GM23338 (cell line): ENCODE measurements around the gene PRELID3B. TPM values are rescaled to one million over a fixed set of nuclear protein-coding genes. Genes with fewer than 3 reads are reported as not detected.

Experiments used
- ATAC-seq: fragments of 200-7000 bp; cut with Tn5 transposase; 3 replicates; pipeline ENCODE4 v1.9.1; 2020
- DNase-seq: peaks from one replicate; pipeline ENCODE4 v3.0.0-alpha.2; 2015; ENCODE audit warnings: low spot score
- H2AFZ ChIP-seq: fragments of 200-600 bp; sonication (generic); 2 replicates; pipeline ENCODE4 v1.8.0; 2016; ENCODE audit warnings: antibody characterized with exemption, mild to moderate bottlenecking, moderate library complexity
- H3F3A ChIP-seq: fragments of 200-600 bp; sonication (generic); replicated peaks from 2 replicates; pipeline ENCODE4 v1.8.0; 2017; ENCODE audit warnings: antibody characterized with exemption, mixed run types, low read depth
- H3K27ac ChIP-seq: fragments of 200-600 bp; sonication (generic); 2 replicates; pipeline ENCODE4 v1.6.1; 2016; ENCODE audit warnings: low read depth
- H3K27me3 ChIP-seq: fragments of 200-600 bp; sonication (generic); 2 replicates; pipeline ENCODE4 v1.8.0; 2016; ENCODE audit warnings: mild to moderate bottlenecking, mixed run types, moderate library complexity; ENCODE audit not compliant: insufficient read depth
- H3K36me3 ChIP-seq: fragments of 200-600 bp; sonication (generic); 2 replicates; pipeline ENCODE4 v1.8.0; 2016; ENCODE audit warnings: mild to moderate bottlenecking; ENCODE audit not compliant: insufficient read depth
- H3K4me1 ChIP-seq: fragments of 200-600 bp; sonication (generic); 2 replicates; pipeline ENCODE4 v1.8.0; 2016; ENCODE audit warnings: mild to moderate bottlenecking, moderate library complexity; ENCODE audit not compliant: insufficient read depth
- H3K4me2 ChIP-seq: fragments of 200-600 bp; sonication (generic); 2 replicates; pipeline ENCODE4 v1.7.1; 2017; ENCODE audit warnings: mixed run types
- H3K4me3 ChIP-seq: fragments of 200-600 bp; sonication (generic); 2 replicates; pipeline ENCODE4 v1.6.1; 2016; ENCODE audit warnings: mixed run types
- H3K79me2 ChIP-seq: fragments of 200-600 bp; sonication (generic); replicated peaks from 2 replicates; pipeline ENCODE4 v1.8.0; 2017; ENCODE audit warnings: mild to moderate bottlenecking; ENCODE audit not compliant: insufficient read depth
- H3K9me2 ChIP-seq: fragments of 200-600 bp; sonication (generic); 2 replicates; pipeline ENCODE4 v1.8.0; 2017; ENCODE audit not compliant: insufficient read depth
- H4K20me1 ChIP-seq: fragments of 200-600 bp; sonication (generic); replicated peaks from 2 replicates; pipeline ENCODE4 v1.8.0; 2017; ENCODE audit warnings: mild to moderate bottlenecking; ENCODE audit not compliant: insufficient read depth
- H3K27ac Mint-ChIP-seq: 2 replicates; pipeline ENCODE4 v1.8.0; 2020; ENCODE audit warnings: inconsistent platforms, mild to moderate bottlenecking, moderate library complexity, mixed read lengths
- H3K27me3 Mint-ChIP-seq: 3 replicates; pipeline ENCODE4 v1.8.0; 2022; ENCODE audit warnings: low read depth, mild to moderate bottlenecking, moderate library complexity, mixed read lengths, inconsistent platforms; ENCODE audit not compliant: insufficient read depth, poor library complexity
- H3K36me3 Mint-ChIP-seq: 3 replicates; pipeline ENCODE4 v1.8.0; 2021; ENCODE audit warnings: low read depth, mild to moderate bottlenecking, inconsistent platforms, moderate library complexity, mixed read lengths
- H3K4me1 Mint-ChIP-seq: 3 replicates; pipeline ENCODE4 v1.8.0; 2020; ENCODE audit warnings: mild to moderate bottlenecking, inconsistent platforms, mixed read lengths
- H3K4me3 Mint-ChIP-seq: 3 replicates; pipeline ENCODE4 v1.8.0; 2021; ENCODE audit warnings: moderate library complexity, mild to moderate bottlenecking, inconsistent platforms, mixed read lengths
- H3K9me3 Mint-ChIP-seq: 3 replicates; pipeline ENCODE4 v1.8.0; 2020; ENCODE audit warnings: moderate library complexity, mild to moderate bottlenecking, inconsistent platforms, mixed read lengths
- CREB1 ChIP-seq: fragments of 250-450 bp; sonication (Bioruptor Pico); IDR thresholded peaks from 2 replicates; pipeline ENCODE4 v1.5.0; 2020; ENCODE audit warnings: low read depth, mild to moderate bottlenecking, moderate library complexity
- EZH2 ChIP-seq: fragments of 200-600 bp; sonication (generic); IDR thresholded peaks from one replicate; pipeline ENCODE4 v1.8.0; 2017; ENCODE audit warnings: antibody characterized with exemption, mild to moderate bottlenecking, low read depth; ENCODE audit not compliant: unreplicated experiment
- EZH2phosphoT487 ChIP-seq: fragments of 200-600 bp; sonication (generic); IDR thresholded peaks from one replicate; pipeline ENCODE4 v1.8.1; 2018; ENCODE audit warnings: antibody characterized with exemption; ENCODE audit not compliant: unreplicated experiment
- JUNB ChIP-seq: IDR thresholded peaks from one replicate; pipeline ENCODE4 v1.6.1; 2016; ENCODE audit warnings: antibody characterized with exemption; ENCODE audit not compliant: unreplicated experiment
- NANOG ChIP-seq: IDR thresholded peaks from 2 replicates; pipeline ENCODE4 v1.6.1; 2016; ENCODE audit warnings: antibody characterized with exemption, borderline replicate concordance
- POLR2AphosphoS5 ChIP-seq: IDR thresholded peaks from 2 replicates; pipeline ENCODE4 v1.6.1; 2016; ENCODE audit warnings: antibody characterized with exemption, low read depth
- REST ChIP-seq: IDR thresholded peaks from one replicate; pipeline ENCODE4 v1.6.1; 2018; ENCODE audit warnings: antibody characterized with exemption; ENCODE audit not compliant: unreplicated experiment
- STAT1 ChIP-seq: IDR thresholded peaks from one replicate; pipeline ENCODE4 v1.6.1; 2016; ENCODE audit warnings: antibody characterized with exemption; ENCODE audit not compliant: unreplicated experiment
- ZNF114 ChIP-seq: fragments of 250-450 bp; sonication (Bioruptor Pico); IDR thresholded peaks from 2 replicates; pipeline ENCODE4 v1.5.0; 2020; ENCODE audit warnings: mild to moderate bottlenecking, moderate library complexity
- ZNF331 ChIP-seq: fragments of 250-450 bp; sonication (Bioruptor Pico); IDR thresholded peaks from 2 replicates; pipeline ENCODE4 v1.5.0; 2020; ENCODE audit warnings: low read depth, mild to moderate bottlenecking, moderate library complexity
- polyA plus RNA-seq: library from polyadenylated mRNA; unstranded; fragments of >200 nt; fragmentation: Nextera tagmentation; extraction: Ambion mirVana; gene quantifications from 2 replicates; pipeline ENCODE4 v1.2.1, GENCODE V29; 2016
- total RNA-seq: library from RNA; depleted of rRNA; stranded (reverse); fragments of >200 nt; shearing (Covaris generic); gene quantifications from 2 replicates; pipeline ENCODE4 v1.2.3, GENCODE V29; 2014
- TF ChIP-seq, protein P1 (sequence below): IDR thresholded peaks from 2 replicates; pipeline ENCODE4 v1.6.1; 2016; ENCODE audit warnings: antibody characterized with exemption
- TF ChIP-seq, protein P2 (sequence below), 2 experiments: fragments of 200-600 bp in 1 of 2; sonication (generic) in 1 of 2; conservative IDR thresholded peaks; 2 replicates each; pipeline versions ENCODE4 v1.5.1 to v1.6.1; 2016 to 2017; ENCODE audit warnings: antibody characterized with exemption in 2 of 2, low read depth in 2 of 2, mild to moderate bottlenecking in 2 of 2, moderate library complexity in 1 of 2
- TF ChIP-seq, protein P3 (sequence below): fragments of 250-450 bp; sonication (Bioruptor Pico); IDR thresholded peaks from 2 replicates; pipeline ENCODE4 v1.5.0; 2020; ENCODE audit warnings: mild to moderate bottlenecking, moderate library complexity

The PRELID3B gene
- total and polyA plus RNA-seq, 2 experiments from 2014 or later, result 42.7 to 43.6 TPM

DNA sequence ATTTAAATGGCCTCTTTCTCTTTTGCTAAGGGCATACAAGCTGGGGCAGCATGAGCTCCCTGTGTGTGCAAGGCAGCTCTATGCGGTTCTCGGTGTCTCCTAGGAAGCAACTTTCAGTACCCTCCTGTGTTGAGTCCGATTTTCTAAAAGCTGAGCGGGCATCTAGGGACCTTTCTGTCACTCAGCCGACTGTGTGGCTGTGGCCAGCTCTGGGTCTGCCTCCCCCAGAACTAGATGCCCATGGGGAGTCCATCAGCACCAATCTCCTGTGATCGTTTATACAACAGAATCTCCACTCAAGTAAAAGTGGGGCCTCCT lies 54.1 kb downstream of the PRELID3B start:
- Histone ChIP-seq H3K36me3 (peaks cover 55% of the 10 kb centered on the region), H3K27me3 (no peaks in the 10 kb centered on the region)
- ATAC-seq, result no peak

More for the DNA sequence above, 54.1 kb downstream of the PRELID3B start:
- Histone ChIP-seq H3K9me2 (no peaks in the 10 kb centered on the region), H3F3A (no peaks in the 10 kb centered on the region), H3K4me2 (no peak overlapping the region), H2AFZ (no peak overlapping the region), H3K4me1 (peaks cover 8% of the 10 kb centered on the region), H3K79me2 (peaks cover 30% of the 10 kb centered on the region), H3K4me3 (no peak overlapping the region), H4K20me1 (peaks cover 30% of the 10 kb centered on the region; the same call in 1 of the 2 replicates), H3K27ac (no peak overlapping the region)
- Mint-ChIP-seq H3K27ac (no peak overlapping the region), H3K27me3 (no peaks in the 10 kb centered on the region), H3K4me1 (peaks cover 11% of the 10 kb centered on the region), H3K9me3 (no peaks in the 10 kb centered on the region), H3K4me3 (no peak overlapping the region), H3K36me3 (peaks cover 72% of the 10 kb centered on the region)
- TF ChIP-seq REST (no peak), ZNF331 (CRISPR knock-in tag) (no peak), POLR2AphosphoS5 (no peak), NANOG (no peak), STAT1 (no peak), EZH2 (no peak), ZNF114 (CRISPR knock-in tag) (no peak), EZH2phosphoT487 (no peak), JUNB (no peak), CREB1 (CRISPR knock-in tag) (no peak)
- TF ChIP-seq, protein P1, sequence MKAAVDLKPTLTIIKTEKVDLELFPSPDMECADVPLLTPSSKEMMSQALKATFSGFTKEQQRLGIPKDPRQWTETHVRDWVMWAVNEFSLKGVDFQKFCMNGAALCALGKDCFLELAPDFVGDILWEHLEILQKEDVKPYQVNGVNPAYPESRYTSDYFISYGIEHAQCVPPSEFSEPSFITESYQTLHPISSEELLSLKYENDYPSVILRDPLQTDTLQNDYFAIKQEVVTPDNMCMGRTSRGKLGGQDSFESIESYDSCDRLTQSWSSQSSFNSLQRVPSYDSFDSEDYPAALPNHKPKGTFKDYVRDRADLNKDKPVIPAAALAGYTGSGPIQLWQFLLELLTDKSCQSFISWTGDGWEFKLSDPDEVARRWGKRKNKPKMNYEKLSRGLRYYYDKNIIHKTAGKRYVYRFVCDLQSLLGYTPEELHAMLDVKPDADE, result no peak
- TF ChIP-seq, protein P2, sequence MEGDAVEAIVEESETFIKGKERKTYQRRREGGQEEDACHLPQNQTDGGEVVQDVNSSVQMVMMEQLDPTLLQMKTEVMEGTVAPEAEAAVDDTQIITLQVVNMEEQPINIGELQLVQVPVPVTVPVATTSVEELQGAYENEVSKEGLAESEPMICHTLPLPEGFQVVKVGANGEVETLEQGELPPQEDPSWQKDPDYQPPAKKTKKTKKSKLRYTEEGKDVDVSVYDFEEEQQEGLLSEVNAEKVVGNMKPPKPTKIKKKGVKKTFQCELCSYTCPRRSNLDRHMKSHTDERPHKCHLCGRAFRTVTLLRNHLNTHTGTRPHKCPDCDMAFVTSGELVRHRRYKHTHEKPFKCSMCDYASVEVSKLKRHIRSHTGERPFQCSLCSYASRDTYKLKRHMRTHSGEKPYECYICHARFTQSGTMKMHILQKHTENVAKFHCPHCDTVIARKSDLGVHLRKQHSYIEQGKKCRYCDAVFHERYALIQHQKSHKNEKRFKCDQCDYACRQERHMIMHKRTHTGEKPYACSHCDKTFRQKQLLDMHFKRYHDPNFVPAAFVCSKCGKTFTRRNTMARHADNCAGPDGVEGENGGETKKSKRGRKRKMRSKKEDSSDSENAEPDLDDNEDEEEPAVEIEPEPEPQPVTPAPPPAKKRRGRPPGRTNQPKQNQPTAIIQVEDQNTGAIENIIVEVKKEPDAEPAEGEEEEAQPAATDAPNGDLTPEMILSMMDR (conservative IDR thresholded peaks at IDR 0.05; ENCODE audit: low read depth in 2 of 2), result no peak
- TF ChIP-seq, protein P3, sequence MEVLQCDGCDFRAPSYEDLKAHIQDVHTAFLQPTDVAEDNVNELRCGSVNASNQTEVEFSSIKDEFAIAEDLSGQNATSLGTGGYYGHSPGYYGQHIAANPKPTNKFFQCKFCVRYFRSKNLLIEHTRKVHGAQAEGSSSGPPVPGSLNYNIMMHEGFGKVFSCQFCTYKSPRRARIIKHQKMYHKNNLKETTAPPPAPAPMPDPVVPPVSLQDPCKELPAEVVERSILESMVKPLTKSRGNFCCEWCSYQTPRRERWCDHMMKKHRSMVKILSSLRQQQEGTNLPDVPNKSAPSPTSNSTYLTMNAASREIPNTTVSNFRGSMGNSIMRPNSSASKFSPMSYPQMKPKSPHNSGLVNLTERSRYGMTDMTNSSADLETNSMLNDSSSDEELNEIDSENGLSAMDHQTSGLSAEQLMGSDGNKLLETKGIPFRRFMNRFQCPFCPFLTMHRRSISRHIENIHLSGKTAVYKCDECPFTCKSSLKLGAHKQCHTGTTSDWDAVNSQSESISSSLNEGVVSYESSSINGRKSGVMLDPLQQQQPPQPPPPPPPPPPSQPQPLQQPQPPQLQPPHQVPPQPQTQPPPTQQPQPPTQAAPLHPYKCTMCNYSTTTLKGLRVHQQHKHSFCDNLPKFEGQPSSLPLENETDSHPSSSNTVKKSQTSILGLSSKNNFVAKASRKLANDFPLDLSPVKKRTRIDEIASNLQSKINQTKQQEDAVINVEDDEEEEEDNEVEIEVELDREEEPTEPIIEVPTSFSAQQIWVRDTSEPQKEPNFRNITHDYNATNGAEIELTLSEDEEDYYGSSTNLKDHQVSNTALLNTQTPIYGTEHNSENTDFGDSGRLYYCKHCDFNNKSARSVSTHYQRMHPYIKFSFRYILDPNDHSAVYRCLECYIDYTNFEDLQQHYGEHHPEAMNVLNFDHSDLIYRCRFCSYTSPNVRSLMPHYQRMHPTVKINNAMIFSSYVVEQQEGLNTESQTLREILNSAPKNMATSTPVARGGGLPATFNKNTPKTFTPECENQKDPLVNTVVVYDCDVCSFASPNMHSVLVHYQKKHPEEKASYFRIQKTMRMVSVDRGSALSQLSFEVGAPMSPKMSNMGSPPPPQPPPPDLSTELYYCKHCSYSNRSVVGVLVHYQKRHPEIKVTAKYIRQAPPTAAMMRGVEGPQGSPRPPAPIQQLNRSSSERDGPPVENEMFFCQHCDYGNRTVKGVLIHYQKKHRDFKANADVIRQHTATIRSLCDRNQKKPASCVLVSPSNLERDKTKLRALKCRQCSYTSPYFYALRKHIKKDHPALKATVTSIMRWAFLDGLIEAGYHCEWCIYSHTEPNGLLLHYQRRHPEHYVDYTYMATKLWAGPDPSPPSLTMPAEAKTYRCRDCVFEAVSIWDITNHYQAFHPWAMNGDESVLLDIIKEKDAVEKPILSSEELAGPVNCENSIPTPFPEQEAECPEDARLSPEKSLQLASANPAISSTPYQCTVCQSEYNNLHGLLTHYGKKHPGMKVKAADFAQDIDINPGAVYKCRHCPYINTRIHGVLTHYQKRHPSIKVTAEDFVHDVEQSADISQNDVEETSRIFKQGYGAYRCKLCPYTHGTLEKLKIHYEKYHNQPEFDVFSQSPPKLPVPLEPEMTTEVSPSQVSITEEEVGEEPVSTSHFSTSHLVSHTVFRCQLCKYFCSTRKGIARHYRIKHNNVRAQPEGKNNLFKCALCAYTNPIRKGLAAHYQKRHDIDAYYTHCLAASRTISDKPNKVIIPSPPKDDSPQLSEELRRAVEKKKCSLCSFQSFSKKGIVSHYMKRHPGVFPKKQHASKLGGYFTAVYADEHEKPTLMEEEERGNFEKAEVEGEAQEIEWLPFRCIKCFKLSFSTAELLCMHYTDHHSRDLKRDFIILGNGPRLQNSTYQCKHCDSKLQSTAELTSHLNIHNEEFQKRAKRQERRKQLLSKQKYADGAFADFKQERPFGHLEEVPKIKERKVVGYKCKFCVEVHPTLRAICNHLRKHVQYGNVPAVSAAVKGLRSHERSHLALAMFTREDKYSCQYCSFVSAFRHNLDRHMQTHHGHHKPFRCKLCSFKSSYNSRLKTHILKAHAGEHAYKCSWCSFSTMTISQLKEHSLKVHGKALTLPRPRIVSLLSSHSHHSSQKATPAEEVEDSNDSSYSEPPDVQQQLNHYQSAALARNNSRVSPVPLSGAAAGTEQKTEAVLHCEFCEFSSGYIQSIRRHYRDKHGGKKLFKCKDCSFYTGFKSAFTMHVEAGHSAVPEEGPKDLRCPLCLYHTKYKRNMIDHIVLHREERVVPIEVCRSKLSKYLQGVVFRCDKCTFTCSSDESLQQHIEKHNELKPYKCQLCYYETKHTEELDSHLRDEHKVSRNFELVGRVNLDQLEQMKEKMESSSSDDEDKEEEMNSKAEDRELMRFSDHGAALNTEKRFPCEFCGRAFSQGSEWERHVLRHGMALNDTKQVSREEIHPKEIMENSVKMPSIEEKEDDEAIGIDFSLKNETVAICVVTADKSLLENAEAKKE, result no peak
- no peak for DNase-seq
